Limb (tissue), 2 donors: Measurements from ENCODE around the gene CPSF3.
"Not testable (repeated sequence)": the region's sequence is repeated elsewhere in the genome, so short reads cannot be mapped to it uniquely, and the experiment has no call there.

Source experiments
- DNase-seq, 2 donors: peaks; one replicate each; pipeline ENCODE4 v3.0.0-alpha.2; 2016; ENCODE audit errors: extremely low spot score in 2 of 2

CPSF3 gene

DNA sequence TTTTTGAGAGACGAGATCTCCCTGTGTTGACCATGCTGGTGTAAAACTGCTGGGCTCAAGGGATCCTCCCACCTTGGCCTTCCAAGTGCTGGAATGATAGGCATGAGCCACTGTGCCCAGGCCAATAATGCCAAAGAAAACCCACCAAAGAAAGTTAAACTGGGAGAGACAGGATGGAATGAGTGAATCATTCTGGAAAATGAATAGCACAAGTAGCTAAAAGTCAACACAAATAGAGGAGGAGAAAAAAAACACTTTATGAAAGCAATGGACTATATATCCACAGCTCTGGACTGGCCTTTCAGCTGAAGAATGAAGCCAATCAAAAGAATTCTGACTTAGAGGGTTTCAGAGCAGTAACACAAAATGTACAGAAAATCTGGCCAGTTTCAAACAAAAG lies 74.8 kb downstream of the CPSF3 start:
- no peak for DNase-seq

DNA sequence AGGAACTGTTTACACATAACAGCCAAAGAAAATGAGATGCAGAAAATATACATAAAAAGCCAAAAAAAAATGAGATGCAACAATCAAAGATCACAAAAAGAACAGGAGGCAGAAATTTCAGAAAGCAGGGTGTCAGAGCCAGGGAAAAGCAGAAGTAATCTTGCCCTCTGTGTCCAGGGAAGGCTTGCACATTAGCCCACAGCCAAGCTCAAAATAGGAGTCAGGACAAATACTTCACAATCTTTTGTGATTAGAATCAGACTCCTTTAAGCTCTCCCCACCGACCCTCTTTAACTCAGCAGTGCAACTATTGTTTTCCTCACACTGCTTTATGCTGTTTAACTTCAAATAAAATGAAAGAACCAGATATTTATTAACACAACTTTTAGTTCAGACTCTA lies 85.5 kb downstream of the CPSF3 start:
- DNase-seq, result no peak

DNA sequence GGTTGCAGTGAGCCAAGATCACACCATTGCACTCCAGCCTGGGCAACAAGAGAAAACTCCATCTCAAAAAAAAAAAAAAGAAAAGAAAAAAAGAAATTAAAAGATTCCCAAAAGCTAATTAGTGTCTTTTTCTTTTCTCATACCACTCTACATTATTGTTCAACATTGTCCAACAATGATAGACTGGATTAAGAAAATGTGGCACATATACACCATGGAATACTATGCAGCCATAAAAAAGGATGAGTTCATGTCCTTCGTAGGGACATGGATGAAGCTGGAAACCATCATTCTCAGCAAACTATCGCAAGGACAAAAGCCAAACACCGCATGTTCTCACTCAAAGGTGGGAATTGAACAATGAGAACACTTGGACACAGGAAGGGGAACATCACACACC lies 90.5 kb downstream of the CPSF3 start:
- DNase-seq, result not testable (repeated sequence)

DNA sequence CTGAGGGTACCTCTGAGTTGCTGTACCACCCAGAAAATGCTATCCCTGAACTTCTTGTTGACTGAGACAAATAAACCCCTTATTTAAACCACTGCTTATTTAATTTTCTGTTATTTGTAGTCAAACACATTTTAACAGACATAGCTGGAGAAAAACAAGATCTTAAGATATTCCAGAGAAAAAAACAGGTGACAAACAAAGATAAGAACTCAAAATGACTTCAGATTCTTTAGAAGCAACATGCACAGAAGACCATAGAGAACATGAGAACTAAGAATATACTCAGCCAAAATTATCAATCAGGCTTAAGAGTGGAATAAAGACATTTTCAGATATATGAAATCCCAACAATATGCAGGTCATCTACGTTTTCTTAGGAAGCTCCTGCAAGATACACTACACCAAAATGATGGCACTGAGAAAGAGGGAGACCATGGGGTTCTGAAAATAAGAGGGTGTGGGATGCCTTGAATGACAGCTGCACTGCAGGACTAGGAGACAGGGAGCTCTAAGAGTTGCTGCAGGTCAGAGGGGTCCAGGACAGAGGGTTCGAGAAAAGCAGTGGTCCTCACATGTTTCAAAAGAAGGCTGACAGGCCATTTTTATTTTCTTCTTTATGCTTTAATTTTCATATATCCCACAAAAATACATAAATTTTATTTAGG lies 93.8 kb downstream of the CPSF3 start:
- DNase-seq, result no peak

DNA sequence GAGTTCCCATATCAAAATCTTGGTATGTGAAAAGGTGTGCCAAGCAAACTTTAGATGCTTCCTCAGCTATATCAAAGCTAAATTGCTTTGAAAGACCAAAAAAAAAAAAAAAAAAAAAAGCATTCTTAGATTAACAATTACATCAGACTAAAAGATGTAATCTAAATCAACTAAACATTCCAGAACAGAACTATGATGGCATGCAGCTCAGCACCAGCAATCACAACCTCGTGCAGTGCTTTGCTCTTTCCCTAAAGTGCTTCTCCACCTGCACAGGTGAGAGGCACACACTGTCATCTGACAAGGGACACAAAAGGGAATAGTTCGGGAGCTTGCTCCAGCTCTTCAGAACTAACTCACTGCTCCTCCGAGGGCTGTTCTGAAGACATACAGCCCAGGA lies 94.7 kb downstream of the CPSF3 start:
- DNase-seq, result no peak

DNA sequence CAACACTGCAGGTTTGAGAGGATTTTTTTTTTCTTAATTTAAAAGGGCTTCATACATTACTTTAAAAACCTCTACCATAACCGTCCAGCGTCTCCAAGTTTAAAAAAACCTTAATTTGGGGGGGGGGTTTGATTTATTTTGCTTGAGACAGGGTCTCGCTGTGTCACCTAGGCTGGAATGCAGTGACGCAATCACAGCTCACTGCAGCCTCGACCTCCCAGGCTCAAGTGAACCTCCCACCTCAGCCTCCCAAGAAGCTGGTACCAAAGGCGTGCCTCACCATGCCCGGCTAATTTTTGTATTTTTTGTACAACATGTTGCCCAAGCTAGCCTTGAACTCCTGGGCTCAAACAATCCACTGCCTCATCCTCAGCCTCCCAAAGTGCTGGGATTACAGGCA lies 95.3 kb downstream of the CPSF3 start:
- DNase-seq, result no peak

DNA sequence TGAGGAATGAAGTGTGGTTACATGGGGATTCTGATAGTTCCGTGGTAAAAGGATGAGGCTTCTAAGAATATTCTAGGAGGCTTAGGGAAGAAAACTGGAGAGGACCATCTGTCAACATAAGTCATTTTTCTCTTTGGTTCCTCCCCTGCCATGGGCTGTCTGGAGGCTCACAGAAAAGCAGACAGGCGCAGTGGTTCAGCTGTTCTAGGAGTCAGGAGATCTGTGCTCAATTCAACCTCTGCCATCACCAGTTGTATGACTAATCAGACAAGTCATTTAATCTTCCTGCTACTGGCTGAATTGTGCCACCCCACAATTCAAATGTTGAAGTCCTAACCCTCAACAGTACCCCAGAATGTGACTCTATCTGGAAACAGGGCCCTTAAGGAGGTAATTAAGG lies 95.8 kb downstream of the CPSF3 start:
- DNase-seq, result no peak
